Stimulated activated CD4-positive, alpha-beta T cell treated with anti-CD3 and anti-CD28 coated beads, Interleukin-15, amount 100 ng/mL, for 48 hours (primary cell): ENCODE results near the gene DYSF.

Experiments used
- DNase-seq, 2 donors: peaks; one replicate each; pipeline ENCODE4 v3.0.0-alpha.2; 2020; ENCODE audit warnings: low read depth in 2 of 2

The DYSF gene

DNA sequence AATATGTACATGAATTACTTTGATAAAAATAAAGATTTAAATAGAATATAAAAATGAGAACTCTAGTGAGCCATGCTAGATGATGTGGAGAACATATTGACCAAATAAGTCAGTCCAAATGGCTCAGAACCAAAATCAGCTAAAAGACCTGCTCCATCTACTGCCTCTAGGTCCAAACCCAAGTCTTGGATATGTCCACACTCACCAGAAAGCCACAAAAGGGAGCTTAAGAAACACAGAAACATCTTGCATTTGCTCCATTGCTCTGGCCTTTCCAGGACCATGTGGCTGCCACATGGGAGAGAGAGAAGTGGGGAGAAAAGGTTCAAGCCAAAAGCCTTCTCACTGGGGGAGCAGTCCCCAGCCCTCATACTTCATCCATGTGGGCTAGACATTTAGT lies 272.5 kb downstream of the DYSF start:
- DNase-seq: no peak

DNA sequence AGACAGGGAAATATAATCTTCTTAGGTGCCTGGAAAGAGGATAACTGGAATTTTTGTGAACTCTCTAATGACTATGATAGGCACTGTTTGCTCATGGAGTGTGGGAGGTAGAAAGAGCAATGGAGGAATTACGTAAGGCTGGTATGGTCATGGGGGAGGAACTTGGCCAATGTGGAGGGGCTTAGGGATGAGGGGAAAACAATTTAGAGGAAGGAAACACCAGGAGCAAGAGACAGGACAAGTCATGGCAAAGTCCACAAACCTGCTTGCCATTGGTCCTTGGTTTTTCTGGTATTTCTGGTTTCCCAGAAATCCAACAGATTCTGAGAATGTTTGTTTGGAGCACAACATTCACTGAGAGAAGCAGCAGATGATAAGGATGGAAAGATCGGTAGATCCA lies 274.2 kb downstream of the DYSF start:
- no peak for DNase-seq

GRCh38 chr2:71728036-71728435 lies 274.7 kb downstream of the DYSF start:
- no peak for DNase-seq

- DNase-seq: no peak
These were observed 277.5 kb downstream of the DYSF start for GRCh38 chr2:71730785-71731383.

DNA sequence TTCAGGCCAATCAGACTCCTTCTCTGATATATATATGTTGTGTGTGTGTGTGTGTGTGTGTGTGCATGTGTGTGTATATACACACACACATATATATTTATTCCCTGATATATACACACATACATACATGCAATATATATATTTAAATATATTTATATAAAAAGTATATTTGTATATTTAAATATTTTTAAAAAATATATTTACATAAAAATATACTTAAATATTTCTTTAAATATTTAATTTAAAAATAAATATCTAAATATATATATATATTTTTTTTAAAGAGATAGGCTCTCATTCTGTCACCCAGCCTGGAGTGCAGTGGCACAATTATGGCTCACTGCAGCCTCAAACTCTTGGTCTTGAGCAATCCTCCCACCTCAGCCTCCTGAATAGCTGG lies 281.3 kb downstream of the DYSF start:
- DNase-seq: no peak

DNA sequence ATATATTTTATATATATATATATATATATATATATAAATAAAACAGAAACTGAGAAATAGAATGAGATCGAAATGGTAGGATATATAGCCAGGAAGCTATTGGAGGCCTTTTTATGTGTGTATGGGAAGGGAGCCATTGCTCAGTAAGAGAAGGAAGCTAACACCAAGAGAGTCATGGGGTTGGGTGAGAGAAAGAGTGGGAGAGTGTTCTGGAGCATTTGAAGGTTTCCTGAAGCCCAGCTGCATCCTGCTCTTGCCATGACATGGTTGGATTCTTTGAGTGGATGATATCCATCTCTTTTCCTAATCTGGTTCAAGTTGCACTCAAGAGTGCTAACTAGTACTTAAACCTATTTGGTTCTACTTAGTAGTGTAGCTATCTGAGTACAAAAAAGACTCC lies 282.3 kb downstream of the DYSF start:
- no peak for DNase-seq
